ENCODE measurements around the gene RXRA. TPM values are rescaled to one million over a fixed set of nuclear protein-coding genes. Genes with fewer than 3 reads are reported as not detected.
A peak's percentile ranks its signal among the peaks of the same experiment; 100 is the strongest.

The RXRA gene
- total and polyA plus RNA-seq, 2 of the 13 experiments (the other 11 are each of a cell fraction or from before 2014, with no cell fraction given), result 18.9 to 29.2 TPM

GRCh38 chr9:134455934-134456755 lies 129.9 kb downstream of the RXRA start:
- ATAC-seq (no peak), DNase-seq (ENCODE audit: low spot score) (no peak), FAIRE-seq (no peak)
- Histone ChIP-seq H3K9ac (ENCODE audit: insufficient read depth, low read depth, low read length) (no peak overlapping the region), H2AFZ (ENCODE audit: low read length) (no peak overlapping the region), H3K79me2 (ENCODE audit: insufficient read depth, low read length) (no peaks in the 10 kb centered on the region), H3K9me3 (ENCODE audit: low read length) (no peaks in the 10 kb centered on the region), H3K27ac (ENCODE audit: extremely low read length, insufficient read depth, low read length) (no peak overlapping the region), H3K36me3 (replicated peaks in 1 of 2; ENCODE audit: control insufficient read depth in 1 of 2, insufficient read depth in 2 of 2, low read length in 2 of 2) (no peaks in the 10 kb centered on the region), H3K27me3 (ENCODE audit: control insufficient read depth in 1 of 2, insufficient read depth in 2 of 2, low read length in 2 of 2) (peaks cover 2 to 43% of the 10 kb centered on the region in 2 experiments; a peak in 4 of 5 replicates), H3K4me2 (ENCODE audit: low read depth, low read length) (no peak overlapping the region), H3K4me3 (replicated peaks in 1 of 3; ENCODE audit: insufficient read depth in 1 of 3, low read depth in 2 of 3, low read length in 3 of 3) (no peak overlapping the region), H3K4me1 (ENCODE audit: insufficient read depth, low read length) (no peaks in the 10 kb centered on the region), H4K20me1 (ENCODE audit: insufficient read depth, low read length) (no peaks in the 10 kb centered on the region)
- WGBS (ENCODE audit: low lambda C conversion rate), result 52% methylated on average over 30 of the region's 41 CpGs
- BruUV-seq (replicated peaks), result no TSS peak
- TF ChIP-seq CREB1 (IDR thresholded peaks at IDR 0.05), result peak; percentile 86
- no peak for TF ChIP-seq CREB1 (CRISPR knock-in tag; IDR thresholded peaks at IDR 0.05)
- no peak for TF ChIP-seq CTCF (CRISPR knock-in tag; IDR thresholded peaks at IDR 0.05)
- TF ChIP-seq ATF7 (IDR thresholded peaks at IDR 0.05), result peak; percentile 67; the same call in 1 of the 2 replicates
- no peak for TF ChIP-seq ATF7 (CRISPR knock-in tag; IDR thresholded peaks at IDR 0.05)
- ChIA-PET POLR2A (no interaction called here), CTCF (ENCODE audit: low intra/inter-chr PET ratio, low total read pairs) (no interaction called here)
- in situ Hi-C loops (cut with HindIII; ENCODE audit: extremely low pct_ligation_motif_present, low pct_unique_long_range_greater_than_20kb) (loop anchor here (10.0 kb wide), 1 partner anchor 279 kb away; no protein-coding TSS in a partner anchor), intact Hi-C loops (cut with micrococcal nuclease; ENCODE audit: unreplicated experiment) (no loop called here)

DNA sequence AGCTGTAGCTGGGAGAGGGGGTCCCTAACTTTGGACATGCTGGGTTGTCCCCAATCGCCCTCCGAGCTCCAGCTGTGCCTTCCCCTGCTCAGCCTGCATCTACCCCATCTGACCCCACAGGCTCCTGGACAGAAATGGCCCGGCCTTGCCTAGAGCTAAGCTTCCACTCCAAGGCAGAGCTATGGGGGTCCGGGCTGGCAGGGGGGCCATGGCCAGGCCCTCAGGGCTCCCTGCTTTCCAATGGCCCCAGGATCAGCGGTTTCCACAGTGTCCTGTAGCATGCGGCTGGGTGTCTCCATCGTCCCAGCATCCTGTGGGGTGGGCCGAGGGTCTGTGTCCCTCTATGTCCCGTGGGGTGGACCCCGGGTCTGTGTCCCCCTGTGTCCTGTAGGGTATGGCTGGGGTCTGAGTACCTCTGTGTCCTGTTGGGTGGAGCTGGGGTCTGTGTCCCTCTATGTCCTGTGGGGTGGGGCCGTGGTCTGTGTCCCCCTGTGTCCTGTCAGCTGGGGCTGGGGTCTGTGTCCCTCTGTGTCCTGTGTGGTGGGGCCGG lies 130.6 kb downstream of the RXRA start:
- no TSS peak for BruUV-seq (replicated peaks)
- intact Hi-C loops (cut with micrococcal nuclease; ENCODE audit: unreplicated experiment), result no loop called here
- H3K4me1 ChIP-seq (ENCODE audit: insufficient read depth, low read length), result no peaks in the 10 kb centered on the region
- H4K20me1 ChIP-seq (ENCODE audit: insufficient read depth, low read length), result no peaks in the 10 kb centered on the region
- in situ Hi-C loops (cut with HindIII; ENCODE audit: extremely low pct_ligation_motif_present, low pct_unique_long_range_greater_than_20kb), result loop anchor here (10.0 kb wide), 1 partner anchor 278 kb away; no protein-coding TSS in a partner anchor
- H3K9me3 ChIP-seq (ENCODE audit: low read length), result no peaks in the 10 kb centered on the region
- no peak for DNase-seq (ENCODE audit: low spot score)
- H3K4me3 ChIP-seq (replicated peaks in 1 of 3; ENCODE audit: insufficient read depth in 1 of 3, low read depth in 2 of 3, low read length in 3 of 3), result no peak overlapping the region
- no peak for ATAC-seq
- no peaks in the 10 kb centered on the region for H3K79me2 ChIP-seq (ENCODE audit: insufficient read depth, low read length)
- H3K36me3 ChIP-seq (replicated peaks in 1 of 2; ENCODE audit: control insufficient read depth in 1 of 2, insufficient read depth in 2 of 2, low read length in 2 of 2), result no peaks in the 10 kb centered on the region
- 14% methylated on average over 6 of the region's 12 CpGs for WGBS (ENCODE audit: low lambda C conversion rate)
- TF ChIP-seq TBX3 (IDR thresholded peaks at IDR 0.05; ENCODE audit: borderline replicate concordance) (no peak), EP300 (IDR thresholded peaks at IDR 0.05; ENCODE audit: low read depth in 2 of 2, low read length in 2 of 2) (no peak), EP300 (CRISPR knock-in tag; IDR thresholded peaks at IDR 0.05; ENCODE audit: borderline replicate concordance) (no peak), ZNF484 (CRISPR knock-in tag; IDR thresholded peaks at IDR 0.05; ENCODE audit: borderline replicate concordance, low read depth) (no peak), GFI1 (CRISPR knock-in tag; IDR thresholded peaks at IDR 0.05; ENCODE audit: borderline replicate concordance) (no peak), ZNF282 (IDR thresholded peaks at IDR 0.05; ENCODE audit: partially characterized antibody) (no peak)
- no peak for FAIRE-seq
- CTCF ChIA-PET (ENCODE audit: low intra/inter-chr PET ratio, low total read pairs), result no interaction called here
- no peak overlapping the region for H3K4me2 ChIP-seq (ENCODE audit: low read depth, low read length)
- POLR2A ChIA-PET, result no interaction called here
- H2AFZ ChIP-seq (ENCODE audit: low read length), result no peak overlapping the region
- H3K27ac ChIP-seq (ENCODE audit: extremely low read length, insufficient read depth, low read length), result no peak overlapping the region
- peaks cover 2 to 48% of the 10 kb centered on the region in 2 experiments; a peak in 4 of 5 replicates for H3K27me3 ChIP-seq (ENCODE audit: control insufficient read depth in 1 of 2, insufficient read depth in 2 of 2, low read length in 2 of 2)
- H3K9ac ChIP-seq (ENCODE audit: insufficient read depth, low read depth, low read length), result no peak overlapping the region
